ENCODE data around the gene GRIK5.
"Not testable (repeated sequence)": the region's sequence is repeated elsewhere in the genome, so short reads cannot be mapped to it uniquely, and the experiment has no call there.

The GRIK5 gene, protein sequence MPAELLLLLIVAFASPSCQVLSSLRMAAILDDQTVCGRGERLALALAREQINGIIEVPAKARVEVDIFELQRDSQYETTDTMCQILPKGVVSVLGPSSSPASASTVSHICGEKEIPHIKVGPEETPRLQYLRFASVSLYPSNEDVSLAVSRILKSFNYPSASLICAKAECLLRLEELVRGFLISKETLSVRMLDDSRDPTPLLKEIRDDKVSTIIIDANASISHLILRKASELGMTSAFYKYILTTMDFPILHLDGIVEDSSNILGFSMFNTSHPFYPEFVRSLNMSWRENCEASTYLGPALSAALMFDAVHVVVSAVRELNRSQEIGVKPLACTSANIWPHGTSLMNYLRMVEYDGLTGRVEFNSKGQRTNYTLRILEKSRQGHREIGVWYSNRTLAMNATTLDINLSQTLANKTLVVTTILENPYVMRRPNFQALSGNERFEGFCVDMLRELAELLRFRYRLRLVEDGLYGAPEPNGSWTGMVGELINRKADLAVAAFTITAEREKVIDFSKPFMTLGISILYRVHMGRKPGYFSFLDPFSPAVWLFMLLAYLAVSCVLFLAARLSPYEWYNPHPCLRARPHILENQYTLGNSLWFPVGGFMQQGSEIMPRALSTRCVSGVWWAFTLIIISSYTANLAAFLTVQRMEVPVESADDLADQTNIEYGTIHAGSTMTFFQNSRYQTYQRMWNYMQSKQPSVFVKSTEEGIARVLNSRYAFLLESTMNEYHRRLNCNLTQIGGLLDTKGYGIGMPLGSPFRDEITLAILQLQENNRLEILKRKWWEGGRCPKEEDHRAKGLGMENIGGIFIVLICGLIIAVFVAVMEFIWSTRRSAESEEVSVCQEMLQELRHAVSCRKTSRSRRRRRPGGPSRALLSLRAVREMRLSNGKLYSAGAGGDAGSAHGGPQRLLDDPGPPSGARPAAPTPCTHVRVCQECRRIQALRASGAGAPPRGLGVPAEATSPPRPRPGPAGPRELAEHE

DNA sequence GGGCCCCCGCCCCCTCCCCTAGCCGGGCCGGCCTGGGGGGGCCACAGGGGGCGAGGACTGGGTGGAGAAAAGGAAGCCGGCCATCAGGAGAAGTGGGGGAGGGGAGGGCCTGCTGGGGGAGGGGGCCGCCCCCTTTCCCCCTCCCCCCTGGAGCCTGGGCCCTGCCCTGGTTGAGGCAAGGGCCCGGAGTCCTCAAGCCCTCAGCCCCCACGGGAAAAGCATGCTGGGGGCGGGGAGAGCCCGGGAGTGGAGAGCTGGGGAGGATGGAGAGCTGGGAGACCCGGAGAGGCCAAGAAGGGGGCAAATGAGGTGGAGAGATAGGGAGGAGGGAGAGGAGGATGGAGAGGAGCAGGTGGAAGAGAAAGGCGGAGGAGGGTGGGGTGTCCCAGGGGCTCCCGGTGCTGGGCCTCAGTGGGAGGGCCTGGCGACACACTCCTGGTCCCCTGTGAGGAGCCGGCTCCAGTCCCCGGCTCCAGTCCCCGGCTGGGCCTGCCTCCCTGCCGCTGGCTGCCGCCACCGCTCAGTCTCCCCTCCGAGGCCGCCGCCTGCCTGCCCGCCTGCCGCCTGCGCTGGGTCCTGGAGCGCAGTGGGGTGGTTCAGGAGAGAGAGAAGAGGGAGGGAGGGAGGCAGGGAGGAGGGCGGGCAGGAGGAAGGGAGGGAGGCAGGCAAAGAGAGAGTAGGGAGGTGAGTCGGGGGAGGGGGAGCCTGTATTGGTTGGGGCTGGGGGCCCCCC is at the start of gene GRIK5:
Gene GRIK5 (minus strand): TSS at position 588 of the 733 bp plus-strand sequence. CDS start 4,436 bp downstream, outside the sequence.
- peak; percentile 81 for DNase-seq

DNA sequence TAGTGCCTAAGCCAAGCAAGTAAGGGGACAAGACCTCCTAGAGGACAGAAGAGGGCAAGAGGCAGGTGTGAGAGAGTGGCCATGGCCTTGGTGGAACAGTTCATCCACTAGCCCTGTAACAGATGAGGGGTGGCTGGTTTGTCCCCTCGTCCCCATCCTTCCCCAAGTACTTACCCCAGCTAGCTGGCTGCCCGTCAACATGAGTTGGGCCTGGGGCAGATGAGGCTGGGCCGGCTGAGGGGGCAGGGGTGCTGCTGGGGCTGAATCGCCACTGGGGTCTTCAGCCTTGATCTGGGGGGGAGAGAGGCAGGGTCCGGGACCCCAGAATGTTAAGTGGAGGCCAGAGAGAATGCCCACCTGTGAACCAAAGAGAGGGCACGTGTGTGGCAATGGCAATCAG is 47.1 kb upstream of the GRIK5 start:
- no peak for DNase-seq

DNA sequence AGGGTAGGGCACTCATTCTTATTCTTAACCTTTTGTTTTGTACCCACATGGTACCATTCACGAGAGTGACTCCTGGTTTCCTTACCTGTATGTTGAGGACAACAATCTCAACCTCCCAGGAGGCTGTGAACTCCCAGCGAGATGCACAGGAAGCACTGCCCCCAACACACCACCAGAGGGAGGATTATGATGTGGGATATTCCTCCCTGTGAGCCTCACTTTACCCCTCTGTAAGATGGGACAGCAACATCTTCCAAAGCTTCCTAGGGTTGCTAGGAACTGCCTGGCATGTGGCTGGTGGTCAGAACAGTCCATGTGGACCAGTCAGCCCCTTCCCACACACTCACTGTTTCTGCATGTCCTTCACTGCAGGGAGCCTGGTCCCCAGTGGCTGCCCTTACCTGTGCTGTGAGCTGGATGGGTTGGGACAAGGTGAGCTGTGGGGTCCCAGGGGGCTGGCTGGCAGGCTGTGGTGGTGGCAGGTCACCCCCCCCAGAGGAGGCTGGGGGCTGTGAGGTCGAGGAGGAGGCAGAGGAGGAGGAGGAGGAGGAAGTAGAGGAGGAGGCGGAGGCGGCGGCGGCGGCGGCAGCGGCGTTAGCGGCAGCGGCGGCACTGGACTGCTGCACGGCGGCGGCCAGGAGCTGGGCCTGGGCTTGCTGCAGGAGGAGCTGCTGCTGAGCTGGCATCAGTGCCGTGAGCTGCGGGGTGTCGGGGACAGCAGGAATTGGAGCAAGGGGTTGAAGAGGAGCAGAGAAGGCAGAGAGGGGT is 46.5 kb upstream of the GRIK5 start:
- DNase-seq: no peak

DNA sequence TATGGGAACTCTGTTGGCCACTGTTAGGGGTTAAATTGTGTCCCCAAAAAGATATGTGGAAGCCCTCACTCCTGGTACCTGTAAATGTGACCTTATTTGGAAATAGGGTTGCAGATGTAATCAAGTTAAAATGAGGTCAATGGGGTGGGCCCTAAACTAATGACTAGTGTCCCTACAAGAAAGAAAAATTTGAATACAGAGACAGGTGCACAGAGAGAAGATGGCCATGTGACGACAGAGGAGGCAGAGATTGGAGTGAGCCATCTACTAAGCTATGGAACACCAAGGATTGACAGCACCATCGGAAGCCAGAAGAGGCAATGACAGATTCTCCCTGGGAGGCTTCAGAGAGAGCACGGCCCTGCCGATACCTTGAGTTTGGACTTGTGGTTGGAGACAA is 45.7 kb upstream of the GRIK5 start:
- DNase-seq: no peak

DNA sequence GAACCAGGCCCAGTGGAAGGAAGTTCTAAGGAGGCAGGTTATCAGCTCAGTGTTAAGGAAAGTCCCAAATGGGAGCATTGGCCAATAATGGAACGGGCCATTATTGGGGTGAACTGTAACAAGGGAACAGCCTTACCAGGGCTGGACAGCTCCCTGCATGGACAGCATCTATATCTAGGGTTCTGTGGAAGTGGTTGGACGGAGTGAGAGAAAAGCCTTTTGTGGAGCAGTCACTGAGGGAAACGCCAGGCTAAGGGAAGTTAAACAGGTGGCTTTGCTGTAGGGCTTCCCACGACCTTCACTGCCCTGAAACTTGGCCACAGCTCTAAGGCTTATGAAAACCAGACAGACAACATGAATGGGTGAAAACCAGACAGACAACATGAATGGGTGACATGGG is 45.2 kb upstream of the GRIK5 start:
- DNase-seq: no peak

DNA sequence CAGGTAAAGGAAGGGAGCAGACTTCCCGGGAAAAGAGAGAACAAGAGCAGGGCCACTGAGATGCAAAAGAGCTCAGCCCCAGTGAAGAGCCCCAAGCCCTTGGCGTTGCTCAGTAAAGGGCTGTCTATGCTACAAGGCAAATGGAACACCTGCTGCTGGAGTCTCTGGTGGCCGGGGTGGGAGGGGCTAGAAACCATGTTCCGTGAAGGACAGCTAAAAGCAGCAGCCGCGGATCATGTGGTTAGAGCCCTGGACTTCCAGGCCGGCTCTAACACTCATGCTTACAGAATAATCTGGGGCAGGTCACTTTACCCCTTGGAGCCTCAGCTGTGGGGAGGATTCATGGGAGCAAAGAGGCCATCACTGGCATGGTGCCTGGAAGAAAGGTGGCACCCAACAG is 44.4 kb upstream of the GRIK5 start:
- DNase-seq: no peak

DNA sequence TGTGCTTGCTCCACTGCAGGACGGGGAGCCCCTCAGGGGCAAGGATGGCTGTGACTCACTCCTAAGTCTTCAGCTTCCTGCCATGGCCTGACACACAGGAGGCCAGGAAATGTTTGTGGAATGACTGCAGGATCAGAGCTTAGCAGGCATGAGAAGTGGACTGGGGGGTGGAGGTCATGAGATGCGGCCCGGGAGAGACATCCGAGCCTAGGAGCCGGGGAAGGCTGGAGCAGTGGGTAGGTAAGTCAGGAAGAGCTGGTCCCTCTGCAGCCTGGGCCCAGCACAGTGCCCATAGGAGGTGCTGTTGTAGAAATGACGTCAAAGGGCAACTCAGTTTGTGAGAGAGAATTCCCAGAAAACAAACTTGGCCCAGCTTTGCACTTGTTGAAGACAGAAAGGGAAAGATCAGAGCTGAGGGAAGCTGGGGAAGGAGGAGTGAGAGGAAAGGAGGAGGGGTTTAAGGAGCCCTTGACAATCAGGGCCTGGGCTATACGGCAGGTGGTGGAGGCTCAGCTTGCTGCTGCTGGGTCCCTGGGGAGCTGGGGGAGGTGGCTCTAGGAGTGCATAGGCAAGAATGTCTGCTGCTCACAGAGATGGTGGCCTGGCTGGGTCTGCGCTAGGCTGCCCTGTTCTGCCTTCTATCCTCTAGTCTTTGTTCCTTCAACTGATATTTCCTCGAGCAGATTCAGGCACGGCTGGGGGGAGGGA is 43.8 kb upstream of the GRIK5 start:
- DNase-seq: peak; percentile 52

DNA sequence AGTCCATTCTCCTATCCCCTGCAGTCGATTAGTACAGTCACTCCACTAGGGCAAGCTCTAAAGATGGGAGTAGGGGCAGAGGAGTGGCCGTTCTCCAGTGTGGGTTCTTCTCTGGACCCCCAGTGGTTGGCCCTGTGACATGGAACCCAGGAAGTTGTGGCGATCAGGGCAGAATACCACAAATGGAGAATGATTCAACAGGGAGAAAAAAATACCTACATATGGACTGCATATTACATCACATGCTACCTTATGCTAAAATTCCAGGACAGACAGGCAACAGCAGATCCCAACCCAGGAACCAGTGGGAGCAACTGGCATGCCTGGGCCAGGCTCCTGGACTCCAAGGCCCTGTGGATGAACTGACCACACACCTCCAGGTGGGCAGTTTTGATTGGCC is 41.8 kb upstream of the GRIK5 start:
- DNase-seq: no peak

DNA sequence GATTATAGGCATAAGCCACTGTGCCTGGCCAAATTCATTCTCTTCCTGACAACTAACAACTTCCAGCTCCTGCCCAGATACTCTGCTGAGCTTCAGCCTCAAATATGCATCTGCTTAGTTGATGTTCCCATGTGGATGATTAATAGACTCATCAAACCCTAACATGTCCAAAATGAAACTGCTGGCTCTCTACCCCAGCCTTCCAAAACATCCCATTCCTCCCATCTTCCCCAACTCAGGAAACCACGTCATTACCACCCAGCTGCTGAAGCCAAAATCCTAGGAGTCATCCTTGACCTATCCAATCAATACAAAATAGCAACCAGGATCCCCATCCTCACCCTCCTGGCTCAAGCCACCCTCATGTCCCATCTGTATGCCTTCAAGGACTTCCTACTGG is 41.4 kb upstream of the GRIK5 start:
- no peak for DNase-seq

DNA sequence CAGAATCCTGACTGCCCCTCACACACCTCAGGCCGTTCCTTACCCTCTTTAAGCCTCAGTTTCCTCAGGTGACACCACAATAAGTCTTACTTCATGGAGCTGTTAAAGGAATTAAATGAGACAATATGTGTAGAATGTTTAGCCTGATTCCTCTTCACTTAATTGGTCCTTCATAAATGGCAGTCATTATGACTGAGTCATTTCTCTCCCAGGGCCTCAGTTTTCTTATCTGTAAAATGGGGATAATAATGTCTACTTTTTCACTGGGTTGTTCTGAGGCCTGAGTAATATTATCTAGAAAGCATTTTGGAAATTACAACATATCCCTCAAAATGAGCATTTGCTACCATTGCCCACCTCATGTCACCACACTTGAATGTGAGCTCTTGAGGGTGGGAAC is 40.7 kb upstream of the GRIK5 start:
- no peak for DNase-seq

DNA sequence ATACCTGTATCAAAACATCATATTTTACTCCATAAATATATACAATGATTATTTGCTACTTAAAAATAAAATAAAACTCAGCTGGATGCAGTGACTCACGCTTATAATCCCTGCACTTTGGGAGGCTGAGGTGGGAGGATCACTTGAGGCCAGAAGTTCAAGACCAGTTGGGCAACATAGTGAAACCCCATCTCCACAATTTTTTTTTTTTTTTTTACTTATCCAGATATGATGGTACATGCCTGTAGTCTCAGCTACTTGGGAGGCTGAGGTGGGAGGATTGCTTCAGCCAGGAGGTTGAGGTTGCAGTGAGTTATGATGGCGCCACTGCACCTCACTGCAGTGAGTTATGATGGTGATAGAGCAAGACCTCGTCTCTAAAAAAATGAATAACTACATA is 39.9 kb upstream of the GRIK5 start:
- DNase-seq: no peak

DNA sequence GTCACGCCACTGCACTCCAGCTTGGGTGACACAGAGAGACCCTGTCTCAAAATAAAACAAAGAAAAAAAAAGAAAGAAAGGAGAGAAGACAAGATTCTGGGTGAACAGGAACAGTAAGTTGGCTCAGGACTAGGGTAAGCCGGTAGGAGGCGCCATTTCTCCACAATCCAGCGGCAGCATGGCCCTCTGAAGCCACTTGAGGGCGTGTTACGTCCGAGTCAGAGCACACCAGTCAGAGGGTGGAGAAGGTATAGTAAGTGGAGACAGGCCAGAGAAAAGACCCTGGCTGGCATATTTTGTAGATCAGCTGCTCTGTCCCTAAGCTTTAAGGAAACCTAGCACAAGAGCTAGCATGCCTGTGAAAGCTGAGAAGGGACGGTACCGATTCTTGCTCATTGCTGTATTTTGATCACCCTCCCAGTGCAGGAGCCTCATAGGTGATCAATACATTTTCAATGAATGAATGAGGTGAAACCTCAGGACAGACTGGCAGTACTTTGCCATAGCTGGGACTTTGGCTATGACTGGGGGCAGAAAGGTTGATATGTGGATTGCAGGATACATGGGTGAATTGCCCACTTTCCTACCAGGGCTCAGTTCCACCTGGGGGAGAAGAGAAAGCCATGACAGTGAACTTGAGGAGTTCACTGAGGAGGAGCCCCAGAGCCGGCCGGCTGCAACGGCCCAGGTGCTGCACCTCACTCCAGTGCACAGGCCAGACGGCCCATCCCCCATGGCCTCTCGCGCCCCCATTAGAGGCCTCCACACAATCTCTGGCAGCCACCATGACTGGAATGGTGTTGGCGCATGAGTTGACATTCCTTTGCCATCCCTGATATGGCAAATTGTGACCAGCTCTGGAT is 38.8 kb upstream of the GRIK5 start:
- DNase-seq: peak; percentile 85

DNA sequence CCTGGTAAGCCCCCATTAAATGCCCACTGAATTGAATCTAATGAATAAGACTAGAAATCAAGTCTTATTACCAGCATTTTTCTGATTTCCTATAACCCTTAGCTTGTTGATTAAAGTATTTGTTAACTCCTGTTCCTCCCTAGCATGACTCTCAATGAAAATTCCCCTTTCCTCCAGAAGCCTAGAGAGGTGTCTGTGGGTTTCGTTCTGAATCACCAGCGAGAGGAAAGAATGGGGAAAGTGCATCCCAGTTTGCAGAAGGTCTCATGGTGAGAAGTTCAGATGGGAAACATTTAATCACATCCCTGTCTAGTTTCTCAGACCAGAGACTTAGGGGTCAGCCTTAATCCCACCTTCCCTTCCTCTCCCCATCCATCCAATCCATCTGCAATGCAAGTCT is 35.4 kb upstream of the GRIK5 start:
- no peak for DNase-seq

DNA sequence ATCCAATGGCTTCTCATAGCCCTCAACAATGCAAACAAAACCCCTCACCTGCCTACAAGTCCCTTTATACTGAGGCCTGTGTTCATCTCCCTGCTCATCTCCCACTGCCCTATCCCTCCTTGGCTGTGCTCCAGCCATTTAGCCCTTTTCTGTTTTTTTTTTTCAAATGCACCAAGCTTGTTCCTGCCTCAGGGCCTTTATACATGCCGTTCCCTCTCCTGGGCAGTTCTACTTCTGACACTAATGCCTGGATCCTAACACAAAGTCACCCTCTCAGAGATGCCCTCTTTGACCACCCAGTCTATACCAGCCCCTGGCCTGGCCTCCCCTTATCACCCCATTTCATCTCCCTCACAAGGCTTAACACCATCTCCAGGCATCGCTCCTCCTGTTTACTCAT is 32.9 kb upstream of the GRIK5 start:
- DNase-seq: no peak

DNA sequence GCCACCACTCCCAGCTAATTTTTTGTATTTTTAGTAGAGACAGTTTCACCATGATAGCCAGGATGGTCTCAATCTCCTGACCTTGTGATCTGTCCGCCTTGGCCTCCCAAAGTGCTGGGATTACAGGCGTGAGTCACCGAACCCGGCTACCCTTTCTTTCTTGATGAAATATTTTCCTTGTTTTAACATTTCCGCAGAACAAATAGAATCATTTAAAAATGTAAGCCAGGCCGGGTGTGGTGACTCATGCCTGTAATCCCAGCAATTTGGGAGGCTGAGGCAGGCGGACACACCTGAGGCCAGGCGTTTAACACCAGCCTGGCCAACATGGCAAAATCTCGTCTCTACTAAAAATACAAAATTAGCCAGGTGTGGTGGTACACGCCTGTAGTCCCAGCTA is 30.2 kb upstream of the GRIK5 start:
- DNase-seq: not testable (repeated sequence)

DNA sequence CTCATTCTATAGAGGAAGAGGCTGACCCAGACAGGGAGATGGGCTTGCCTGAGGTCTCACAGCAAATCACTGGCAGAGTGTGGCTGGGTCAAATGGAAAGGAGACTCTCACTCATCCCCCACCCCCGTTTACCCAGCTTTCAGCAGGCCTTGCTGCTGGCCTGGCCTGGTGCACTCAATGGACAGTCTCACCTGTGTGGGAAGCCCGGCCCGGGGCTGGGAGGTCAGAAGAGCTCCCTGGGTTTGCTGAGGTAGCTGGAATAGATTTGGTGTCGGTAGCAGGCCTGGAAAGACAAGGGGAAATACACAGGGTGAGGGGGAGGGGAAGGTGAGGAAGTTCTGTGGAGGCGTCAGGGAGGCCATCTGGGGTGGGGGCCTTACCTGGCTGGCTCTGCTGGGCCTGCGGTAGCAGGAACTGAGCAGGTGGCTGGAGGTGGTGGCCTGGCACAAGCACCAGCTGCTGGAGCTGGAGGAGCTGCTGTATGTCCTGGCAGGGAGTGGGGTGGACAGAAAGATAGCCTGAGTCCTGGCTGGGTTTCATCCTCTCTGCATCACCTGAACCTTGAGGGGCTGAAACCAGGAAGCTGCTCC is 29.4 kb upstream of the GRIK5 start:
- DNase-seq: no peak

DNA sequence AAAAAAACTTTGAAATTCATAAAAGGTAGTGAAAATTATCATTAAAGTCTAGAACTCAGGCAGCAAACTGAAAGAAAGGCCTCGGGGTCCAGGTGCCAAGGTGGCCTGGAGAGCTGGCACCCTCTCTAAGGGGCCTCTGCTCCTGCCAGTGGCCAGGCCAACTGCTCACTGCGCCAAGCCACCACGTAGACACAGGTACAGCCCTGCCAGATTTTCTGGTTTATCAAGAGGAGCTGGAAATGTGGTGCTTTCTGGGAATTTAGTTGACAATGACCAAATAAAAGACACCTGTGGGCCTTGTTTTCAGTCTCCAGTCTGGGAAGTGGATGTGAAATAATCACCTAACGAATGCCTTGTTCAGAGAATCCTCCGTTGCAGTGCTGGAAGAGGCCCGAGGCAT is 28.8 kb upstream of the GRIK5 start:
- DNase-seq: no peak

DNA sequence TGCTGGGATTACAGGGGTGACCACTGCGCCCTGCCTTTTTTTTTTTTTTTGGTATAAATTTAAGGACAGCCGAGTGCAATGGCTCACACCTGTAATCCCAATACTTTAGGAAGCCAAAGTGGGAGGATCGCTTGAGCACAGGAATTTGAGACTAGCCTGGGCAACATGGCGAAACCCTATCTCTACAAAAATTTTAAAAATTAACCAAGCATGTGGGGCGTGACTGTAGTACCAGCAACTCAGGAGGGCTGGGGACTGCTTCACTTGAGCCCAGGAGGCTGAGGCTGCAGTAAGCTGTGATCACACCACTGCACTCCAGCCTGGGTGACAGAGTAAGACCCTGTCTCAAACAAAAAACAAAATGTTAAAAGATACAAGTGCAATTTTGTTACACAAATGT is 27.5 kb upstream of the GRIK5 start:
- DNase-seq: no peak

DNA sequence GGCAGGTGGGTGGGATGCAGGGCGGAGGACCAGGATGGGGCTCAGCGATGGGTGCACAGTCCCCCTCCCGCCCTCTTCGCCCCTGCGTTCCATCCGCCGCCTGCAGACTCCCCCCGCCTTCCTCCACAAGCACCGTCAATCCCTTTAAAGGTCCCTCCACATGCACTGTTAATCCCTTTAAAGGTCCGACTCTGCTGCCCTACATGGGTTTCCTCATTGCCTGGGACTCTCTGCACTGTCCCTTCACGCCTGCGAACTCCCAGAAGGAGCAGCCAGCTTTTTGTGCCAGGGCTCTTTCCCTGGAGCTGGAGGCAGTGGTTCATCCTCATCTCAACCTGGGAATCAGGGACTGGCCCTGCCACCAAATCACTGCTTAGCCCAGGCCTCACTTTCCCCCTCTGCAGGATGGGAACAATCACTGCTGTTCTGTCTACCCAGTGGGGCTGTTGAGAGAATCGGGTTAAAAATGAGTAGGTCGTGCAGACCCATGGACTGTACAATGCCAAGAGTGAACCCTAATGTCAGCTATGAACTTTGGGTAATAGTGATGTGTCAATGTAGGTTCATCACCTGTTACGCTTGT is 26.3 kb upstream of the GRIK5 start:
- no peak for DNase-seq

DNA sequence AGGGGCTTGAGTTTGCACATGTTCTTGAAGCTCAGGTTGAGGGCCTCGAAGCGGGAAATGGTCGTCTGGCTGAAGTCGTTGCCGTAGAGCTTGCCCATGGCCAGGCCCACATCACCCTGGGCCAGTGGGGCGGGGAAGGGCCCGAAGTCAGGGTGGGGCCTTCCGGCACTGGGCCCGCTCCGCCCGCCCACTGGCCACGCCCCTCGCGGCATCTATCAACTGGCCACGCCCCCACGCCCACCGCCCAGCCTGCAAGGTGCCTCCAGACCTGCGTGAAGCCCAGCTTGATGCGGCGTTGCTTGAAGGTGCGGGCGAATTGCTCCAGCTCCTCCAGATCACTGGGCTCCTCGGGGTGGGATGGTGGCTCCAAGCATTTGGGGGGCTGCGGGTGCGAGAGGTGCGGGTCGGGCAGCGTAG is 25.8 kb upstream of the GRIK5 start:
- peak; percentile 30 for DNase-seq
